Lung (tissue), 12 donors: ENCODE results near the gene DYNLT2. TPM values are rescaled to one million over a fixed set of nuclear protein-coding genes. Genes with fewer than 3 reads are reported as not detected.

ENCODE experiments used
- ATAC-seq: fragments of 200-7000 bp; cut with Tn5 transposase; one replicate; pipeline ENCODE4 v1.9.1; 2020; ENCODE audit warnings: moderate number of reproducible peaks; ENCODE audit not compliant: insufficient read depth, low FRiP score
- DNase-seq, 3 donors: peaks; one replicate each; pipeline ENCODE4 v3.0.0-alpha.2; 2013 to 2017
- H3K27ac ChIP-seq, 2 donors: one replicate each; pipeline ENCODE4 v1.5.1; 2013; ENCODE audit warnings: mild to moderate bottlenecking in 2 of 2, moderate library complexity in 2 of 2, control low read depth in 1 of 2, inconsistent platforms in 1 of 2, low read depth in 1 of 2, low read length in 1 of 2
- H3K27me3 ChIP-seq, 3 donors: one replicate each; pipeline ENCODE4 v1.5.1; 2013; ENCODE audit warnings: low read length in 2 of 3; ENCODE audit not compliant: control insufficient read depth in 3 of 3, insufficient read depth in 3 of 3
- H3K36me3 ChIP-seq, 4 donors: one replicate each; pipeline ENCODE4 v1.5.1; 2013; ENCODE audit warnings: low read length in 4 of 4, mild to moderate bottlenecking in 1 of 4, moderate library complexity in 1 of 4; ENCODE audit not compliant: control insufficient read depth in 4 of 4, insufficient read depth in 4 of 4
- H3K4me1 ChIP-seq, 5 donors: one replicate each; pipeline ENCODE4 v1.5.1; 2013; ENCODE audit warnings: low read length in 5 of 5, mild to moderate bottlenecking in 2 of 5, moderate library complexity in 1 of 5; ENCODE audit not compliant: control insufficient read depth in 5 of 5, insufficient read depth in 5 of 5
- H3K4me3 ChIP-seq: one replicate; pipeline ENCODE4 v1.5.1; 2013; ENCODE audit warnings: mild to moderate bottlenecking, control low read depth, moderate library complexity
- H3K9ac ChIP-seq, 2 donors: one replicate each; pipeline ENCODE4 v1.5.1; 2013; ENCODE audit warnings: low read length in 2 of 2, control low read depth in 1 of 2; ENCODE audit not compliant: insufficient read depth in 1 of 2
- H3K9me3 ChIP-seq, 4 donors: one replicate each; pipeline ENCODE4 v1.5.1; 2013; ENCODE audit warnings: low read length in 3 of 4, mild to moderate bottlenecking in 1 of 4, moderate library complexity in 1 of 4; ENCODE audit not compliant: control insufficient read depth in 4 of 4, insufficient read depth in 3 of 4
- WGBS, 2 donors: extraction: QIAGEN DNeasy Blood & Tissue Kit; methylation state at CpG; one replicate each; pipeline ENCODE4 v1.1.7; 2013; 5-methylcytosine and 5-hydroxymethylcytosine counted together
- polyA plus RNA-seq, 2 donors: library from polyadenylated mRNA; stranded (reverse); fragments of 200-250 nt; gene quantifications; one replicate each; pipeline ENCODE4 v1.2.1, GENCODE V29; 2013
- total RNA-seq, 2 donors: library from RNA; depleted of rRNA in 1 of 2; stranded (reverse); fragments of >200 nt in 1 of 2; gene quantifications; one replicate each; pipeline ENCODE4 v1.2.1, GENCODE V29; 2014 to 2021
- TF ChIP-seq, protein P1 (sequence below): IDR thresholded peaks from 2 replicates; pipeline ENCODE4 v1.5.1; 2012; ENCODE audit warnings: mild to moderate bottlenecking; ENCODE audit errors: control extremely low read depth, extremely low read depth
- donor health status: control.
- donor health status: control.
- donor health status: Bipolar disorder and iron deficiency.
- donor health status: healthy.
- donor health status: DM: yes; HTN: yes; CAD: no.

Gene DYNLT2
- total and polyA plus RNA-seq, 4 donors, result 0.69 to 5.2 (median 2.4) TPM

DNA sequence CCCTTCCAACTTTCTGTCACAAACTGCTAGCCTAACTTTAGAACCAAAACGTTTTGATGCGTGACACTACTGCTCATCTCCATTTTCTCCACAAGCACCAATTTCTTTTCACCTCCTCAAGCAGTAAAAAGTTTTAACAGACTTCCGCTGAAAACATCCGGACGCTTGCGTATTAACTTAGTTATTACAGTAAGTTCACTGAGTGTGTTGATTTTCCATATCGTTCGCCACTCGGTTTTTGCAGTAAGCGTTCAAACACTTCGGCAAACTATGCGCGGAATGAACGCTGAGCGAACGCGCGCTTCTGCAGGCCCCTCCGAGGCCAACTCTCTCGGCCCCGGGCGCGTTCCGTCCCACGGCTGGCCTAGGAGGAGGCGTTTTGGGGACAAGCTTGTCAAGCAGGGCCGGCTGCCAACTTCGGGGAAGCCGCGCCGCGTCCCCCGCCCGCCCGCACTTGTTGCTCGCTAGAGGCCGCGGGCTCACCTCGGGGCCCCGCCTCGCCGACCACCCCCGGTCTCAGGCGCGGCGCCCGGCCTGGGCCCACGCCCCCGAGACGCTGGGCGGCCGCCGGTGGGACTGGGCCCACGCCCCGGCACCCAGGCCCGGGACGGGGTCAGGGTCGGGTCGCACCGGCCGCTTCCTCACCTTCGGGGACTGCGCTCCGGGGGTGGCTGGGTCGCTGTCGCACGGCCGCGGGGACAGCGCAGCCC lies 28.0 kb downstream of the DYNLT2 start:
- peaks cover 0 to 33% (median 7%) of the 10 kb centered on the region in 5 donors for H3K4me1 ChIP-seq
- TF ChIP-seq, protein P1, sequence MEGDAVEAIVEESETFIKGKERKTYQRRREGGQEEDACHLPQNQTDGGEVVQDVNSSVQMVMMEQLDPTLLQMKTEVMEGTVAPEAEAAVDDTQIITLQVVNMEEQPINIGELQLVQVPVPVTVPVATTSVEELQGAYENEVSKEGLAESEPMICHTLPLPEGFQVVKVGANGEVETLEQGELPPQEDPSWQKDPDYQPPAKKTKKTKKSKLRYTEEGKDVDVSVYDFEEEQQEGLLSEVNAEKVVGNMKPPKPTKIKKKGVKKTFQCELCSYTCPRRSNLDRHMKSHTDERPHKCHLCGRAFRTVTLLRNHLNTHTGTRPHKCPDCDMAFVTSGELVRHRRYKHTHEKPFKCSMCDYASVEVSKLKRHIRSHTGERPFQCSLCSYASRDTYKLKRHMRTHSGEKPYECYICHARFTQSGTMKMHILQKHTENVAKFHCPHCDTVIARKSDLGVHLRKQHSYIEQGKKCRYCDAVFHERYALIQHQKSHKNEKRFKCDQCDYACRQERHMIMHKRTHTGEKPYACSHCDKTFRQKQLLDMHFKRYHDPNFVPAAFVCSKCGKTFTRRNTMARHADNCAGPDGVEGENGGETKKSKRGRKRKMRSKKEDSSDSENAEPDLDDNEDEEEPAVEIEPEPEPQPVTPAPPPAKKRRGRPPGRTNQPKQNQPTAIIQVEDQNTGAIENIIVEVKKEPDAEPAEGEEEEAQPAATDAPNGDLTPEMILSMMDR, result no peak
- peak overlapping the region; percentile 86 for H3K4me3 ChIP-seq
- peaks cover 0 to 10% (median 0%) of the 10 kb centered on the region in 4 donors for H3K36me3 ChIP-seq
- peak overlapping the region; percentile 73 to 89 for H3K9ac ChIP-seq
- no peaks in the 10 kb centered on the region for H3K9me3 ChIP-seq
- no peaks in the 10 kb centered on the region for H3K27me3 ChIP-seq
- WGBS, 2 donors, result 1% methylated on average over 40 to 70 of the region's 70 CpGs
- peak; percentile 86 to 90 (median 89) for DNase-seq
- peak; percentile 44 for ATAC-seq
- H3K27ac ChIP-seq, result peak overlapping the region; percentile 95 to 100

DNA sequence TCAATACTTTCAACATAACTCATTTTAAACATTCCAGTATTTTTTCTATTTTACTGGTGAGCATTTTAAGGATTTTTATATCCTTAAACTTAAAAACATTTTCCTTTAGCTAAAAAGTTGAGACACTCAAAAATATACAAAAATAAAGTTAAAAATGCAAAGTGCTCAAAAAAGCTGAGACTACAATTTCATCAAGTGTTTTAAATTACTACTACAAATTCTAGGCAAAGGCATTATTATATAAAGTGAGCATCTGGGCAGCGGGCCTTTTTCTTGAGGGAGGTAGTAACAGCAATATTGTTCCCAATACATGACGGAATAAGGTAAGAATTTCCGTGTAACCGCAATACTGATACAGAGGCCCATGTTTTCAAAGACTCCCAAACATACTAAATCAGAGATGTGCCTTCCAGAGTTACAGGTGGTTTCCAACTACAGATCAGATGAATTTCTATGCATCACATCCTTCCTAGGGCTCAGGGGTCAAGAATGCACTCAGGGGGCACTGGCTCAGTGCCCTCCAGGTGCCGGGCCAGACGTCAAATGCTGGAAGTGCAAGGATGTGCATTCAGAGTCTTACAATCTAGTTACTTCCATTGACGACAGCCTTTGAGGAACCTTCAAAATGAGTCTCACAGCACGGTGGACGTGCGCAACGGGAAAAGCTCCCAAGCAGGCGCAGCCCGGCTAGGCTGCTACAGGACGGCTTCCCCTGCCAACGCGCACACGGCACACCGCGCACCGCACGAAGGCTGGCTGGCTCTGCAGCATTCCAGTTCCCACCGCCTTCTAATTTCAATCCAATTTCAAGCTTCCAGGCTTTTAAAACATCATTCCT lies 28.8 kb downstream of the DYNLT2 start:
- H3K9me3 ChIP-seq, result no peaks in the 10 kb centered on the region
- peaks cover 0 to 33% (median 7%) of the 10 kb centered on the region in 5 donors for H3K4me1 ChIP-seq
- H3K4me3 ChIP-seq, result peak overlapping the region; percentile 86
- ATAC-seq (no peak), DNase-seq (peak in 2 of 3 donors; percentile 39 to 64)
- no peaks in the 10 kb centered on the region for H3K27me3 ChIP-seq
- peaks cover 0 to 12% (median 0%) of the 10 kb centered on the region in 4 donors for H3K36me3 ChIP-seq
- H3K9ac ChIP-seq, result peak overlapping the region; percentile 73 to 89
- TF ChIP-seq, protein P1, result no peak
- WGBS, 2 donors, result 5 to 7% methylated on average over 22 of the region's 22 CpGs
- peak overlapping the region; percentile 95 to 100 for H3K27ac ChIP-seq

DNA sequence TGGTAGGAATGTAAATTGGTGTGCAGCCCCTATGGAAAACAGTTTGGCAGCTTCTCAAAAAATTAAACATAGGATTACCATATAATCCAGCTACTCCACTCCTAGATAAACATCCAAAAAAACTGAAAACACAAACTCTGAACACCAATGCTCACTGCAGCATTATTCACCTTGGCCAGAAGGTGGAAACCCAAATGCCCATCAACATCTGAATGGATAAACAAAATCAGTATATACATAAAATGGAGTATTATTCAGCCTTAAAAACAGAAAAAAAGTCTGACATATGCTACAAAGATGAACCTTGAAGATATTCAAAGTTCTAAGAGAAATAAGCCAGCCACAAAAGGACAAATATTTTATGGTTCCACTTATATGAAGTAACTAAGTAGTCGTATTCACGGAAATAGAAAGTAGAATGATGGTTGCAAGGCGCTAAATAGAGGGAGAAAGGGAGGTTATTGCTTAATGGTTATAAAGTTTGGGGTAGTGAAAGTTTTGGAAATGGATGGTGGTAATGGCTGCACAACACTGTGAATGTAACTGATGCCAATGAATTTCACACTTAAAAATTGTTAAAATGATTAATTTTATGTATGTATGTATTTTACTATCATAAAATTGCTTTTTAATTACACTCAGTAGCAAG lies 31.0 kb downstream of the DYNLT2 start:
- Histone ChIP-seq H3K27ac (no peak overlapping the region), H3K9me3 (no peaks in the 10 kb centered on the region), H3K36me3 (peaks cover 1 to 21% (median 6%) of the 10 kb centered on the region in 4 donors), H3K27me3 (no peaks in the 10 kb centered on the region), H3K4me3 (no peak overlapping the region), H3K4me1 (peaks cover 0 to 28% (median 6%) of the 10 kb centered on the region in 5 donors), H3K9ac (no peak overlapping the region)
- TF ChIP-seq, protein P1, result no peak
- DNase-seq (no peak), ATAC-seq (no peak)
- 79 to 85% methylated on average over 3 of the region's 3 CpGs for WGBS, 2 donors
